CD4-positive, alpha-beta T cell treated with Interleukin-12 subunit alpha and Interleukin-12 subunit beta, for 1 hour (primary cell): ENCODE data around the gene MARCHF5.
"Not testable (repeated sequence)": the region's sequence is repeated elsewhere in the genome, so short reads cannot be mapped to it uniquely, and the experiment has no call there.

Source experiments
- DNase-seq: peaks from one replicate; pipeline ENCODE4 v3.0.0-alpha.2; 2020

Gene MARCHF5

GRCh38 chr10:92393173-92393572 is 102.2 kb downstream of the MARCHF5 start:
- DNase-seq: not testable (repeated sequence)

- DNase-seq: no peak
Measured at GRCh38 chr10:92395271-92395670, 104.3 kb downstream of the MARCHF5 start.

- DNase-seq: not testable (repeated sequence)
Measured at GRCh38 chr10:92402234-92402633, 111.3 kb downstream of the MARCHF5 start.
